GM12872 (cell line): Measurements from ENCODE around the gene DBX2.

Experiments
- TF ChIP-seq, protein P1 (sequence below): IDR thresholded peaks from 3 replicates; pipeline ENCODE4 v1.5.1; 2011; ENCODE audit warnings: low read depth, mild to moderate bottlenecking, low read length, moderate library complexity; ENCODE audit not compliant: insufficient read depth

The DBX2 gene

DNA sequence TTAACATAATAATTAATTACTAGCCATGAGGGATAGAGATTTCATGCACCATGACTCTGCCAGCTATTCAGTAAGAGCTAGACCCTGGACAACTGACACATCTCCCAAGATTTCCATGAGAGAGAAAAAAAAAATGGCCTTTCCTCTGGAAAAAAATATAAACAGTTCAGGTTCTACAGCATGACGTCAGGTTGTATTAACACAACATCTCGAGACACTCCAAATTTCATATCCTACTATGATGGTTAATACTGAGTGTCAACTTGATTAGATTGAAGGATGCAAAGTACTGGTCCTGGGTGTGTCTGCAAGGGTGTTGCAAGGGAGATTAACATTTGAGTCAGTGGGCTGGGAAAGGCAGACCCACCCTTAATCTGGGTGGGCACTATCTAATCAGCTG, 11.1 kb downstream of the DBX2 start:
- TF ChIP-seq, protein P1, sequence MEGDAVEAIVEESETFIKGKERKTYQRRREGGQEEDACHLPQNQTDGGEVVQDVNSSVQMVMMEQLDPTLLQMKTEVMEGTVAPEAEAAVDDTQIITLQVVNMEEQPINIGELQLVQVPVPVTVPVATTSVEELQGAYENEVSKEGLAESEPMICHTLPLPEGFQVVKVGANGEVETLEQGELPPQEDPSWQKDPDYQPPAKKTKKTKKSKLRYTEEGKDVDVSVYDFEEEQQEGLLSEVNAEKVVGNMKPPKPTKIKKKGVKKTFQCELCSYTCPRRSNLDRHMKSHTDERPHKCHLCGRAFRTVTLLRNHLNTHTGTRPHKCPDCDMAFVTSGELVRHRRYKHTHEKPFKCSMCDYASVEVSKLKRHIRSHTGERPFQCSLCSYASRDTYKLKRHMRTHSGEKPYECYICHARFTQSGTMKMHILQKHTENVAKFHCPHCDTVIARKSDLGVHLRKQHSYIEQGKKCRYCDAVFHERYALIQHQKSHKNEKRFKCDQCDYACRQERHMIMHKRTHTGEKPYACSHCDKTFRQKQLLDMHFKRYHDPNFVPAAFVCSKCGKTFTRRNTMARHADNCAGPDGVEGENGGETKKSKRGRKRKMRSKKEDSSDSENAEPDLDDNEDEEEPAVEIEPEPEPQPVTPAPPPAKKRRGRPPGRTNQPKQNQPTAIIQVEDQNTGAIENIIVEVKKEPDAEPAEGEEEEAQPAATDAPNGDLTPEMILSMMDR, result no peak

DNA sequence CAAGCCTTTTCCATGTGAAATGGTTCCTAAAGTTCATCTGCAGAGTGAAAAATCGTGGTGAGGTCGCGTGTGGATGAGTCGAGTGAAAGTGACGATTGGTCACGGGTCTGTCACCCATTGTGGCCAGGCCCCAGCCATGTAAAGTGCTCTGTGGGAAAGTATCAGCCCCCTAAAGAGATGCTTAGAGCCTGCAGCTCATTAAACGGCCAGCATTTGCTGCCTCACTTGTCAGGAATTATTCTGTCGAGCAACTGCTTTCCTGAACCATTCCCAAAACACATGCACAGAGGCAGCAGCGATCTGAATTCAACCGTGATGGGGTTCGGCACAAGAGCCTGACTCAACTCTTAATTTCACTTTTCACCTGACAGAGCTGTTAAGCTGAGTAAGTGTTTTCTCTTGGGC, 16.0 kb downstream of the DBX2 start:
- TF ChIP-seq, protein P1, result no peak

DNA sequence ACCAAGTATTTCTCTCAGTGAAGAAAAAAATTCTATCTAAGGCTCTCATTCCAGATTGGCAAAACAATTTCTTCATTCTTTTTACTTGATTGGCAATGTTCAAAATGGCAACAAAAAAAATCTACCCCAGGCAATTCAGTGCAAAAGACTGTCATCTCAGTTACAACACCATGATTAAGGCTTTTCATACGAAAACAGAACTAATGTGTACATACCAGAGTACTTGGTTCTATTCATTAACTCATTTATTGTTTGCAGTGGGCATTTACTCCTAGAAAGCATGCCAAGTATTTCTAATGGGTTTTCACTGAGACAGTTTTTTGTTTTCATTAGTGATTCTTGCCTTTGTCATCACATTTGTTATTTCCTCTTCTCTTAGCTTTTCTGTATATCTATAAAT, 33.0 kb downstream of the DBX2 start:
- TF ChIP-seq, protein P1, result no peak

DNA sequence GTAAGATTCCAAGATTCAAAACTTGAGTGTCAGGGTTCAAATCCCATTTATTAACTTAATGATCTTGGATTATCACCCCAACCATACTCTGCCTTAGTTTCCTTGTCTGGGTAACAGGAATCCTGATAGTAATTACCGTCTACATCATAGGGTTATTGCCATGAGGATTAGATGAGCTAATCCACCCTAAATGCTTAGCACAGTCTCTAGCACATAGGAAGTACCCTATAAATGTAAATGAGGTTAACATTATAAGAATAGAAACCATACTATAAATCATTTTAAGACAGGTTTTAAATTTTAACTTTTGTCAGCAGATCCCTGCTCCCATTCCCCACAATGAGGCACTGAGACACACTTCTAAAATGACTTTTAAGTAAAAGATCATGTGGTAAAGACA, 36.5 kb downstream of the DBX2 start:
- TF ChIP-seq, protein P1, result no peak

DNA sequence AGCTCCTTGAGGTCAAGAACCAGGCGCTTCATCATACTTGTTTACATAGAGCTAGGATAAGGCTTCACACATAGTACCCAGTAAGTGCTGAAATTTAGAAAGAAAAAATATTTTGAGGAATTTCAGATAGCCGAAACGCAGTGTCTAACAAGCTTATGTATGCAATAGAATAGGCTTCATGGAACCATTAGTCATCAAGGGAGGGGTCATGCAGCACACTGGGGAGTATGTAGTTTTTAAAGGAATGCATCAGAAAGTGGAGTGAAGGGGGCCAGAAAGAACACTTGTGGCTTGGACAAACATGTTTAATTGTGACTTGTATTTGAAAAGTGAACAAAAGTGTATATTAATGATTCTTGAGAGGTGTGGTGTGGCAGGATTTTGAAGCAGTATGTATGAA, 38.1 kb downstream of the DBX2 start:
- TF ChIP-seq, protein P1, result no peak

DNA sequence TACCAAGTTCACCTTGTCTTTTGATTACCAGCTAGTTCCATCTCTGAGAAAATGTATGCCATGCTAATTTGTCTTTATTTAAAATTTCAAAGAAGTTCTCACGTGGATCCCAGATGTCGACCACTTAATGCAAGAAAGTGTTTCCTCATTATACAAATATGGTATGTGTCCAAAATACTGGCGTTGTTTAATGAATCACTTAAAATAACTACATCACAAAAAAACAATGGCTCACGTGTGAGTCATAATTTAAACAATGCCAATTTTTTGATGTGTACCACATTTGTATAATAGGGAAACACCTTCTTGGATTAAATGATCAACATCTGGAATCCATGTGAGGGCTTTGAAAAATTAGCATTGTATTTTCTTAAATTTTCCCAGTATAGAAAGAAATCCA, 40.8 kb downstream of the DBX2 start:
- TF ChIP-seq, protein P1, result no peak

DNA sequence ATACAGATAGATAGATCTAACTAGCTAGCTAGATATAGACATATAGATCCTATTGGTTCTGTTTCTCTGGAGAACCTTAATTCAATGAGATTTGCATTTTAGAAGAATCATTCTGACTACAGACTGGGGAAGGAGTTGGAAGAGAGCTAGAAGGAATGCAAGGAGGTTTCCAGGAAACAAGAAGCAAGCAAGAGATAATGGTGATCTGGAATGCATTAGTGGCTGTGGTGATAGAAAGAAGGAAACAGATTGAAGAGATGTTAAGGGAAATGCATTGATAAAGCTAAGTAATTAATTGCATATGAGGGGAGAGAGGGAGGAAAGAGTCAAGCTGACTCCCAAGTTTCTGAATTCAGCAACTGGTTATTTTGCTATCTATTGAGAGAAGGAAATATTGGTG, 42.7 kb downstream of the DBX2 start:
- TF ChIP-seq, protein P1, result no peak

DNA sequence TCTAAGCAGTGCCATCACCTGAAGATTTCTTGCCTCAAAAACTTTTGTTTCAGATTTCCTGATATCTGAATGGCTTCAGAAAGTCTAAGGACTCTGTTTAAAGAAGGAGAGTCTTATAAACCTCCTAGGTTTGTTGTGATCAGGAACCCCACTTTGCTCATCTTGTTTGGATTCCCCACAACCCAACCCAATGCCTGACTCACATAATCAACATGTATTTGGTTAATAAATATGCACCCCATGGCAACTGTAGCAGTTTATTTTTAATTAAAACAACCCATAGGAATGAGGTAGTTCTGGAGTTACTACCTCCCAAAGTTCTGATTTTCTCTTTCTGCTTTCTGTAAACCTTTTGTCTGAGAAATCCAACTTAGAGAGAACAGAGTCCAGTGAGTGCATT, 51.5 kb downstream of the DBX2 start:
- TF ChIP-seq, protein P1, result no peak
